Measurements from ENCODE around the gene GALNT7. TPM values are rescaled to one million over a fixed set of nuclear protein-coding genes. Genes with fewer than 3 reads are reported as not detected.

Gene GALNT7
- total RNA-seq, 1 donor from 2014 or later: 6.1 TPM

GRCh38 chr4:173269280-173269679, 100.7 kb downstream of the GALNT7 start:
- Histone ChIP-seq H3K4me3 (no peak overlapping the region), H3K36me3 (no peaks in the 10 kb centered on the region), H3K4me1 (peaks cover 23% of the 10 kb centered on the region), H3K27ac (replicated peaks) (no peak overlapping the region), H3K27me3 (ENCODE audit: low read depth) (no peaks in the 10 kb centered on the region), H3K9me3 (replicated peaks) (no peaks in the 10 kb centered on the region)
- DNase-seq: no peak
- intact Hi-C loops (cut with micrococcal nuclease): no loop called here
- no peak for TF ChIP-seq CTCF (IDR thresholded peaks at IDR 0.05; ENCODE audit: borderline replicate concordance)

DNA sequence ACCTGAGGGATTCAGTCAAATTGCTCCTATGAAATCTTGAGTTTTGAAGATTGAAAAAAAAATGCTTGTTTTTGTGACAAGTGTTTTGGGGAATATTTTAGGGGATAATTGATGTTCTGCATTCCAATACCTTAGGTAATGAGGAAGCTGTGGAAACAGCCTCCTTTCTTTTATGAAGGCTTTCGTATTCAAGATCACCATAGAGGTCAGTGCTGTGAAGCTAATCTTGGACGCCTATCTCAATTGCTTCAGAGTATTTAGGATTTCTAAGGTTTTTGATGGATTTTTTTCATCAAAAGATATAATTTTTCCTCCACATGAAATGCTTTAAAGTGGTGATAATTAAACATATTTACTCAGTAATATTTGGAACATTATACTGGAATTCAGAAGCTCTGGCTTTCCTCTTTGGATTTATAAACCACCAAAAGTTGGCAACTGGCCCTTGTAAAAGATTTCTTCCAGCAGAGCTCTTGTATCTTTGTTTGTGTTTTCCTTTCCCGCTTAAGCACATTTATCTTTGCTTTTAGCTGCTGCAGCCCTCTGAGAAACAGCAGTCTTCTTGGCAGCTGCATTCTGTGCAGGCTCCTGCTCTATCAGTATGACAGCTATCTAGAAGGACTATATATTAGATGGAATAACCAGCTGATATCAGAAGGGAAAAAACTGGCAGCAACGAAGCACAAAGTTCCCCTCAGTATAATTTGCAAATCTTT, 101.9 kb downstream of the GALNT7 start:
- Histone ChIP-seq H3K9me3 (replicated peaks) (no peaks in the 10 kb centered on the region), H3K36me3 (no peaks in the 10 kb centered on the region), H3K27ac (replicated peaks) (peak overlapping the region; percentile 16), H3K4me1 (peaks cover 12% of the 10 kb centered on the region), H3K4me3 (no peak overlapping the region), H3K27me3 (ENCODE audit: low read depth) (no peaks in the 10 kb centered on the region)
- no peak for DNase-seq
- intact Hi-C loops (cut with micrococcal nuclease): no loop called here
- no peak for TF ChIP-seq CTCF (IDR thresholded peaks at IDR 0.05; ENCODE audit: borderline replicate concordance)

DNA sequence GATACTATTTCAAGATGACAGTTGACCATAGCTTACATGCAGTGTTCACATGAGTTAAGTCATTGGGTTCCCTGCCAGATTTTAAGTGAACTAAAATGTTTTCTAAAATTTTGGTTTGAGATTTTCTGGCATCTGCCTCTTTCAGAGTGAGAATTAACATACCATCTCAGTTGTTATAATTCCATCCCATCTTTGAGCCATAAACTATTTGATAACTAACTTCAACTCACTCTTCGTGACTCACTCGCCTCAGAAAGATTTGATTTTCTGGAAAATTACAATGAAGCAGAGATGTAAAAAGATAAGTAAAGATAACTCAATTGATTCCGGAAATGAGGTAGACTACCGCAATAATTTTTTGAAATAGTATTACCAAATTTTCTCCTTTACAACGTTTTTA, 103.7 kb downstream of the GALNT7 start:
- Histone ChIP-seq H3K36me3 (no peaks in the 10 kb centered on the region), H3K4me1 (peaks cover 12% of the 10 kb centered on the region), H3K27ac (replicated peaks) (no peak overlapping the region), H3K27me3 (ENCODE audit: low read depth) (no peaks in the 10 kb centered on the region), H3K9me3 (replicated peaks) (no peaks in the 10 kb centered on the region), H3K4me3 (no peak overlapping the region)
- TF ChIP-seq CTCF (IDR thresholded peaks at IDR 0.05; ENCODE audit: borderline replicate concordance): no peak
- intact Hi-C loops (cut with micrococcal nuclease): no loop called here
- no peak for DNase-seq

DNA sequence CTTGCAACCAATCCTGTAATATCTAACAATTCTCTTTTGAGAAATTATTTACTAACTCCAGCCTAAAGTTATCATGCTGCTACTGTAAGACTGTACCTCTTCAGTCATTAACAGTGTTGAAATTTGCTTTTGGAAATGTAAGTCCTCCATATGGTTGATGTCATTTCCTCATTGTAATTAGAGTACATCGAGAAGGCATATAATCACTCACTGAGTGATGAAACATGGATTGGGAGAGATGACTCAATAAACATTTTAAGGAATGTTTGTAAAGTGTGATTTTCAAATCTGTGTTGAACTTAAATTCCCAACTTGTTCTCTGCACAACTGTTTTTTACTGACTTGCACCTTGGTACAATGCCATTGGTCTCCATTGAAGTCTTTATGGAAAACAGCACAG, 104.4 kb downstream of the GALNT7 start:
- no peak overlapping the region for H3K27ac ChIP-seq (replicated peaks)
- H3K4me1 ChIP-seq: peaks cover 12% of the 10 kb centered on the region
- no peak overlapping the region for H3K4me3 ChIP-seq
- no peaks in the 10 kb centered on the region for H3K36me3 ChIP-seq
- no peak for DNase-seq
- TF ChIP-seq CTCF (IDR thresholded peaks at IDR 0.05; ENCODE audit: borderline replicate concordance): no peak
- no peaks in the 10 kb centered on the region for H3K9me3 ChIP-seq (replicated peaks)
- no peaks in the 10 kb centered on the region for H3K27me3 ChIP-seq (ENCODE audit: low read depth)
- intact Hi-C loops (cut with micrococcal nuclease): no loop called here

DNA sequence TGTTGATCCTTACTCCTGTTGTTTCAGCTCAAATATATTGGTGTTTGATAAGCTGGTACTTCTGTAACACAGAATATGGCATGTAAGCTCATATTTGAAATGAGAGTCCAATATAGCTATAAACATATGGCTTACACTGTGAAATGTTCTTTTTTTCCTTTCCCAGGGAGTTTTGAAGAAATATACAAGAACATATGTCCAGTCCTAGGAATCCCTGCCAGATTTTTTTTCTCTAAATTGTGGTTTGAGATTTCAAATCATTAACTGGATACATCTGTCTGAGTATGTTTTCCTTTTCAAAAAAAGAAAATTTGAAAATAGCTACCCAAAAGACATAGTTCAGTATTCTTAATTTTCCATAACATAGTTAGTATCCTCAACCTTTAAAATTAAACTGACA, 105.3 kb downstream of the GALNT7 start:
- Histone ChIP-seq H3K27me3 (ENCODE audit: low read depth) (no peaks in the 10 kb centered on the region), H3K27ac (replicated peaks) (no peak overlapping the region), H3K4me1 (peaks cover 12% of the 10 kb centered on the region), H3K4me3 (no peak overlapping the region), H3K36me3 (no peaks in the 10 kb centered on the region), H3K9me3 (replicated peaks) (no peaks in the 10 kb centered on the region)
- intact Hi-C loops (cut with micrococcal nuclease): no loop called here
- DNase-seq: no peak
- no peak for TF ChIP-seq CTCF (IDR thresholded peaks at IDR 0.05; ENCODE audit: borderline replicate concordance)
